ENCODE data around the gene MEIS1.

The MEIS1 gene

GRCh38 chr2:66506265-66506664 is 71.3 kb downstream of the MEIS1 start:
- DNase-seq (ENCODE audit: low read depth, low spot score) = no peak

DNA sequence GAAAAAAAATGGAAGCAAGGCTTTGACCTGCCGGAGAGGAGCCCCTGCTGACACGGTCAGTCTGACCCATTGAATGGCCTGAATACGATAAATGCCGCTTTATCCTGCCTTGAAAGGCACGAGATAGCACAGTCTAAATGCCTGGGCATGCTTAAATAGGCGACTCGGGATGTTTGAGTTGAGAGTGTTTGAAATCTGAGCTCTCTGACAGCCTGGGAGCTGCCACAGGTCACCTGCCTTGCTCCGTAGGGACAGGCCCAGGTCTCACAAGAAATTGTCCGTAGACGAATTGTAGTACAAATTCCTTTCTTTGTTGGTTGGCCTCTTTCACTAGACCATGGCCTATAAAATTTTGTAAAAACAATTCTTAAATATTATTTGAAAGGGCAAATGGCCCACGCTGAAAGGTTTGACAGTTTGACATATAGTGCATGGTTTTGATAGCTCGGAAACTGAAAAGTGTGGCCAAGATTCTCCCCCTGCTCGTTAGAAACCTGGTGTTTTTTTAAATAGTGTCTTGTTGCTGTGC is 72.8 kb downstream of the MEIS1 start:
- DNase-seq (ENCODE audit: low read depth, low spot score) = no peak

DNA sequence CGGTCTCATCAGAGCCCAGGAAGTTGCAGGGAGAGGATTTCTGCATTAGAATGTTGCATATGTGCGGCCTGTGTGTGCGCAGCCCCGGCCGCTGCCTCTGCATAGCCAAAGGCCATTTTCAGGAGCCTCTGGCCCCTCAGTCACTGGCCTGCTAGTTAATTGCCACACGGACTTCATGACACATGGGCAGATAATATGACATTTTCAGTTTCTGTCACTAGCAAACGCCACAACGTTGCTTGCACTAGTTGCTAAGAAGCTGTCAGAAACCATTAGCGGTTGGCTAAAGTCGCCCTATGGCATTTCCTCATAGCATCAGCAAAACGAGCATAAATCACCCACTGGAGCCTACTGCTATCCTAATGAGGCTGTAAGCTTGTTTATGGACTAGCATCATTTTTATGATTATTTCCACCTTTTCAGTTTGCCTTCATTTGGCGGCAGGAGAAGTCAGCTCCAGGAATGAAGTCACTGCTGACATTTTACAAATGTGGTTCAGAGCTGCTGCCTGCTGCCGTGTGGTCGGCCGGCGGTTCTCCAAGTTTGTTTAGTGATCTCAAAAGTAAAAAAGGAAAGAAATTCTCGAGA is 73.7 kb downstream of the MEIS1 start:
- DNase-seq (ENCODE audit: low read depth, low spot score) = no peak

- DNase-seq (ENCODE audit: low read depth, low spot score) = no peak
Observed at GRCh38 chr2:66509326-66509811, 74.4 kb downstream of the MEIS1 start.

DNA sequence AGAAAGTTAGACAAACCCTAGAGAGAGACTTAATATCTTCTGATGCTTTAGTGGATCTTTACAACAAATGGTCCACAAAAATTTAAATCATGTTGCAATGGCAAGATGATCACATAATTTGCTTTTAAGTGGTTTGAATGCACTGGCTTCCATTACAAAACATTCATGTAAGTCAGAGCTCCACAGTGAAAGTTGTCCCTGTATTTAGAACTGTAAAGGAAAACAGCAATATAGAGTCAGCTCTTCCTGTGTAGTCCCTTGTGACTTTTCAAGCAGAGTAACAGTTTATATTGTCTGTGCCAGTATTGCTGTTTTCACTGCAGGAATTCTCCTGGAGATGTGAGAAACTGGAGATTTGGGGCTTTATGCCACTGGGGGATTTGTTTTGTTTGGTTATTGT is 77.7 kb downstream of the MEIS1 start:
- no peak for DNase-seq (ENCODE audit: low read depth, low spot score)

GRCh38 chr2:66515743-66516142 is 80.8 kb downstream of the MEIS1 start:
- no peak for DNase-seq (ENCODE audit: low read depth, low spot score)

DNA sequence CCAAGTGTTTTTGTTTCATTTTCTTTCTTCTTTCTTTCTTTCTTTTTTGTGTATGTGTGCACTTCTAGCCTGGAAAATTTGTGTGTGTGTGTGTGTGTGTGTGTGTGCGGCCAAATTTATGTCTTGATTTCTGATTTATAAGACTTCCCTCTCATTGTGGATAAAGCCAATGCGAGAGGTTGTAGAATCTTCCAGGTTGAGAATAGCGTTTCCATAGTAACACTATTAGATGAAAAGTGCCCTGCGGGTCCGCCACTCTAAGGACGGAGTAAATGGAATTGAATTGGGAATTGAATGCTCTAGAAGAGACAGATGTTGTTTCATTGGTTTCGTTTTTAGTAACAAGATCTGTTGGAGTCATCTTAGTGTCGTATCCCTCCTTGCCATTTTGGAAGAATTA is 81.6 kb downstream of the MEIS1 start:
- no peak for DNase-seq (ENCODE audit: low read depth, low spot score)

- DNase-seq (ENCODE audit: low read depth, low spot score) = no peak
Observed at GRCh38 chr2:66517772-66518171, 82.8 kb downstream of the MEIS1 start.

DNA sequence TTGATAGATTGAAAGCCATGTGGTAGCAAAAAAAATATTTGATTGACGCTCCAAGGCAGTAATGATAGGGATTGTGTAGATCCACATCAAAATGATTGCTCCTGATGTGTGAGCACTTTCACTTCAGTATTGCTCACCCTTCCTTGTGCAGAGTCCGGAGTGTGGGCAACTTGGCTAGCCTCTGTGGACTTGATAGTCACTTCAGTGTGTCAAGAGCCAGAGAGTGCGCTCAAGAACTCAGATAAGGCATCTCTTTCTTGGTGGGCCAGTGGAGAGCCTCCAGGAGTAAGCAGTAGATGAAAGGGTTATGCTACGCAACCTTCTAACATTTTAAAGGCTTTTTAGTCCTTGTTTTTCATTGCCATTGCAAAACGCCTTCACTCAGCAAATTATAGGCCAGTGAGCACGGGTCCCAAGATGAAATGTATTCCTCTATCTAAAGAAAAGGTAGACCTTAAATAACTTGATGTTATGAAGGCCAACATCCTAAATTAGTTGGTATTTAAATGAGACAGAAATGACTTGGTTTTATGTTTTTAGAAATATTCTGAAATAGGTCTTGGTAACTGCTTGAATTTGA is 84.4 kb downstream of the MEIS1 start:
- no peak for DNase-seq (ENCODE audit: low read depth, low spot score)

DNA sequence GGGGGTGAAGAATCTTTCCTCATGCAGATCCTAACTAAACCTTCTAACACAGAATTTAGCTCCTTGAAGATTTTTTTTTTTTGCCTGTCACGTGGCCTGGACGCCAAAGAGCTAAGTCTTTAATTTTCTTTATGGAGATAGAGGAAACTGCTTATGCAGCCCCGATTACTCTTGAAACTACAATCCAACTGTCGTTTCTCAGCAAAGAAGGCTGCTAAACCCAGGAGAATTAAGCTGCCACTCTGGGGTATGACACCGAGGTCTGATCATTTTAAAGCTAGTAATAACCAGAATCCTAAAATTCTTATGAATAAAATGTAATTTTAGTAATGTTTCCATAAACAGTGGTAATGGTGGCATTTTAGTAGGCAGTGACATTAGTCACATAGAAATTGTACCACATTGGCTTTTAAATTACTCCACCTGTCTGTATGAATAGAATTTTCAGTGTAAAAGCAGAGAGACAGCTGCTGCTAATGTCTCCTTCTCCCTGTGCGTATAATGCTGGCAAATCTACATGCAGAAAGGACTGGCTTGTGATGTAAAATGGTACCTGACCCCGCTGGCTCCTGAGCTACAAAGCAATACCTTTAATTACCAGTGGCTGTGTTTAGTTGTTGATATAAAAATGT is 86.5 kb downstream of the MEIS1 start:
- DNase-seq (ENCODE audit: low read depth, low spot score) = no peak

DNA sequence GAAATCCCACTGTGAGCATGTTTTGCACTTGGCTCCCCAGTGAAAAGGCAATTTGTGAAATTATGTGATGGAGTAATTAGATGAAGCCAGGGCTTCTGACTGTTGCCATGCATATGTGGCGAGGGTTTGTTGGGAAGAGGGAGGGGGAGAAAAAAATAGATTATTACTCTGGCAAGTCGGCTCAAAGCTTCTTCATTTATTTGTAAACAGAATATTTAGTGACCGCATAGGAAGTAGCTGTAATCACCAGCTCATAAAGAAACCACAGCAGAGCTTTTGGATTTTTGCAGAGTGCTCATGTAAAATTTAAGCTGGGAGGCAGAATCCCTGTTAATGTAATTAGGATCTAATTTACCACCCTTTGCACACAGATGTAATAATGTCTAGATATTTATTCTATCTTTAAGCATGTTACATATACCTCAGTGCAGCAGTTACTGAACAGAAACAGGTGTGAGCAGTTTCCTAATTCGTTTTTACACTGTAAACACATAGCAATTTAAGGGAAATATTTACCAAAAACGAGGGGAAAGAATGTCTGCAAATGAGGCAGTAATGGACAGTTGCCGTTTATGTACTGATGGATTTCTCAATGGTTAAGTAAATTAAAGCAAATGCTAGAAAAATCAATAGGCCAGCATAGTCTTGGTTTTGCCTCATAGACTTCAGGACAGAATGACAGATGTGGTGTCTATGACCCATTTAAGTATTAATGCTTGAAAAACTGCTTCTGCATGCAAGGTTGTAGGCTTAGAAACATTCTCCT is 87.9 kb downstream of the MEIS1 start:
- DNase-seq (ENCODE audit: low read depth, low spot score) = no peak

- no peak for DNase-seq (ENCODE audit: low read depth, low spot score)
Observed at GRCh38 chr2:66523377-66523969, 88.5 kb downstream of the MEIS1 start.

GRCh38 chr2:66523990-66524389 is 89.1 kb downstream of the MEIS1 start:
- DNase-seq (ENCODE audit: low read depth, low spot score) = no peak

GRCh38 chr2:66525606-66526005 is 90.7 kb downstream of the MEIS1 start:
- no peak for DNase-seq (ENCODE audit: low read depth, low spot score)

DNA sequence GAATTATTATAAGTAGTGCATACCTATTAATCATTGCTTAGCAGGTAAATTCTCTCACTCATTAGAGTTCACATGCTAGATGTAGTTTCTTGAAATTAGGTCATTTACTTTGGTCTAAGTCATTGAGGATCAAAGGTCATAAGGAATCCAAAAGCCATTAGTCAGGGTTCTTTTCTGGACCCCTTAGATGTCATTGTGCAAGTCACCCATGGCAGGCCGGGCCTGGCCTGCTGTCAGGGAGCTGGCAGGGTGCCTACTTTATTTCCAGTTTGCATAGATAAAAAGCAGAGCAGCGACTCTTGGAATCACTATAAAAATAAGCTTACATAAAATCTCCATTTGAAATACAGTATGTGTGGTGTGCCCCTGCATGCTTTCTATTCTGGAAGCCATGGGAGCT is 91.3 kb downstream of the MEIS1 start:
- no peak for DNase-seq (ENCODE audit: low read depth, low spot score)

- no peak for DNase-seq (ENCODE audit: low read depth, low spot score)
Observed at GRCh38 chr2:66528974-66529724, 94.2 kb downstream of the MEIS1 start.

DNA sequence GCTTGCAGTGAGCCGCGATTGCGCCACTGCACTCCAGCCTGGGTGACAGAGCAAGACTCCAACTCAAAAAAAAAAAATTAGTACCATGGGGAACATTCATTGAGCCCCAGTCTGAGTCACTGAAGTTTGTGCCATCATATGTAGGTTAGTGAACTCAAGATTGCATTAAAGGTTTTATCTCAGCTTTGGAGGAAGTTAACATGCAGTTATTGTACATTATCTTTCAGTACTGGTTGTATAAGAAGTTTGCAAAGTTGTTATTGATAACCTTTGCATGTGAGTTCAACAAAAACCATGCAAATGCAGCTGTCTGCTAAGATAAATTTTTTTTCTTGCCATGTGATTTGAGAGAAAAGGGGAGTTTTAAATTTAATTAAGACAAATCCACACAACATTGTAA is 95.7 kb downstream of the MEIS1 start:
- no peak for DNase-seq (ENCODE audit: low read depth, low spot score)

- DNase-seq (ENCODE audit: low read depth, low spot score) = no peak
Observed at GRCh38 chr2:66531155-66531554, 96.2 kb downstream of the MEIS1 start.

DNA sequence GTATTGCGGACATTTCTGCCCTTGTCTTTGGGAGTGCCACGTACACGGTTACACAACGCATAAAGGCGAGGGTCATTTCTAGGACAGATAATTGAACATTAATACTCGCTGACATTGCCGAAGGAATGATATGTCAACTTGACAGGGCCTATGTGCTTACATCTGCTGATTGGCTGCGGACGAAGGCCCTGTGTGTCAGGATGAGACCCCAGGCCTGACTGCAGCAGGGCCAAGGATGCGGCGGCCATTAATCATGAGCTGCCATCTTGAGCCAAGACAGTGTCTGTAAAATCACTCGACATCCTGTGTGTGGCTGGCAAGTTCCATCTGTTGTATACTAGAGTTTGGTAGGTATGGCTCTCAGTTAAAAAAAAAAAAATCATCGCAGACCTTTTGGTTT is 96.6 kb downstream of the MEIS1 start:
- no peak for DNase-seq (ENCODE audit: low read depth, low spot score)

- DNase-seq (ENCODE audit: low read depth, low spot score) = no peak
Observed at GRCh38 chr2:66532972-66533868, 98.3 kb downstream of the MEIS1 start.

Measured in activated CD4-positive, CD25-positive, alpha-beta regulatory T cell treated with anti-CD3 and anti-CD28 coated beads, Interleukin-2, amount 50 U/mL, for 16 hours (primary cell).